ENCODE data around the gene COBL.

GRCh38 chr7:51025668-51026067, 290.9 kb downstream of the COBL start:
- TF ChIP-seq POLR2AphosphoS5 (IDR thresholded peaks at IDR 0.05) (no peak), POLR2A (IDR thresholded peaks at IDR 0.05) (no peak), EP300 (IDR thresholded peaks at IDR 0.05) (no peak)
- TF ChIP-seq, protein P1, sequence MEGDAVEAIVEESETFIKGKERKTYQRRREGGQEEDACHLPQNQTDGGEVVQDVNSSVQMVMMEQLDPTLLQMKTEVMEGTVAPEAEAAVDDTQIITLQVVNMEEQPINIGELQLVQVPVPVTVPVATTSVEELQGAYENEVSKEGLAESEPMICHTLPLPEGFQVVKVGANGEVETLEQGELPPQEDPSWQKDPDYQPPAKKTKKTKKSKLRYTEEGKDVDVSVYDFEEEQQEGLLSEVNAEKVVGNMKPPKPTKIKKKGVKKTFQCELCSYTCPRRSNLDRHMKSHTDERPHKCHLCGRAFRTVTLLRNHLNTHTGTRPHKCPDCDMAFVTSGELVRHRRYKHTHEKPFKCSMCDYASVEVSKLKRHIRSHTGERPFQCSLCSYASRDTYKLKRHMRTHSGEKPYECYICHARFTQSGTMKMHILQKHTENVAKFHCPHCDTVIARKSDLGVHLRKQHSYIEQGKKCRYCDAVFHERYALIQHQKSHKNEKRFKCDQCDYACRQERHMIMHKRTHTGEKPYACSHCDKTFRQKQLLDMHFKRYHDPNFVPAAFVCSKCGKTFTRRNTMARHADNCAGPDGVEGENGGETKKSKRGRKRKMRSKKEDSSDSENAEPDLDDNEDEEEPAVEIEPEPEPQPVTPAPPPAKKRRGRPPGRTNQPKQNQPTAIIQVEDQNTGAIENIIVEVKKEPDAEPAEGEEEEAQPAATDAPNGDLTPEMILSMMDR (IDR thresholded peaks at IDR 0.05): no peak

All from suprapubic skin (tissue), 4 donors.